GM11168 (cell line): Measurements from ENCODE around the gene RAB1B.
"Not testable (repeated sequence)": the region's sequence is repeated elsewhere in the genome, so short reads cannot be mapped to it uniquely, and the experiment has no call there.

Experiments
- in situ Hi-C: fragments of 300-500 bp; cut with MboI; formaldehyde crosslinking; loops from one replicate; pipeline ENCODE4 v1.12.0; 2022; ENCODE audit warnings: low sequenced_read_pairs; ENCODE audit not compliant: unreplicated experiment

Gene RAB1B

GRCh38 chr11:66238786-66239413, 29.5 kb upstream of the RAB1B start:
- in situ Hi-C loops, result no loop called here

- in situ Hi-C loops, result no loop called here
These were observed 28.9 kb upstream of the RAB1B start for GRCh38 chr11:66239511-66239910.

GRCh38 chr11:66239998-66240780, 28.2 kb upstream of the RAB1B start:
- in situ Hi-C loops, result no loop called here

GRCh38 chr11:66240781-66241136, 27.7 kb upstream of the RAB1B start:
- in situ Hi-C loops, result no loop called here

GRCh38 chr11:66242095-66242765, 26.2 kb upstream of the RAB1B start:
- in situ Hi-C loops, result no loop called here

DNA sequence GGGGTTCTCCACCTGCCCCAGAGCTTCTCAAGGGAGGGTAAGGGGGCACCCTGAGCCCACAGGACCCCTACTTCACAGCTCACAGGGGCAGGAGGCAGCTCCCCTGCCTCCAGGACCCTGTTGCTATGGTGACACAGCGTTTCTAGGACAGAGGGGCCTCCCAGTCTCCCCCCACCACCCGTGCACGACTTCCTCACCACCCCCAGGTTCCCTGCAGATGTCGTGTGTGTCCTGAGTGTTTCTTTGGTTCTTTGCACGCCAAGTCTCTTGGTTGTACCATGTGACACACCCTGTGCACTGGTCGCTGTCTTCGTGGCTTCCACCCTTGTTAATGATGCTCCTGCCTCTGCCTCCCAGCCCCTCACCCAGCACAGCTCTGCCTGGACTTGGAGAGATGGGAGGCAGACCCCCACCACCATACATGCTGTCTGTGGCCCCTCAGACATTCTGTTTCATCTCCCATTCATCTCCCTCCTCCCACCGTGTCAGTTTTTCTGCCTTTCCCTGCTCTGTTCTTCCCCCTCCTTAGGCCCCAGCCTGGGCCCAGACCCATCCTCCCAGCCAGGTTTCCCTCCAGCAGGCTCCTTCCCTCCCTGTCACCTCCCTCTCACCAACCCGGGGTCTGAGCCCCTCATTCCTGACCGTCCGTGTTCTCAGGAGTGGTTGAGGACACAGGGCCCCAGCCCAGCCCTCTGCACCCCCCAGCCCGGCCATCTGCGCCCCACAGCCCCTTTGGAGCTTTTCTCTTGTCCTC, 24.5 kb upstream of the RAB1B start:
- in situ Hi-C loops, result no loop called here

- in situ Hi-C loops, result no loop called here
These were observed 21.1 kb upstream of the RAB1B start for GRCh38 chr11:66247295-66247694.

DNA sequence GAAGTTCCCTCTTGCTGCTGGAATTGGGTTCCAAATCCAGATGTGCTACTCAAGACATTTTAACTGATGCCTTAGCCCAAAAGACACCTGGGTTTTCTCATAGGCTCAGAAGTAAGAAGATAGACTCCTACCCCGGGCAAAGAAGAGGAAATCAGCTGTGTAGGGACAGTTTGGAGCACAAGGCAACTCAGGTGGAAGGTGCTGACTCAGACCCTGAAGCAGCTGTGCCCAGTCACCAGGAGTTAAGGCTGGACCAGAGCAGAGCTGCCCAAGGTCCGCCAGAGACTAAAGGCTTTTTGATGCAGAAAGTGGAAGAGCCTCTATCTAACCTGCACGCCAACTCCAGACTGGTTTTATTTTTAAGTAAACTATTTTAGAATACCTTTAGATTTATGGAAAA, 20.6 kb upstream of the RAB1B start:
- in situ Hi-C loops, result no loop called here

DNA sequence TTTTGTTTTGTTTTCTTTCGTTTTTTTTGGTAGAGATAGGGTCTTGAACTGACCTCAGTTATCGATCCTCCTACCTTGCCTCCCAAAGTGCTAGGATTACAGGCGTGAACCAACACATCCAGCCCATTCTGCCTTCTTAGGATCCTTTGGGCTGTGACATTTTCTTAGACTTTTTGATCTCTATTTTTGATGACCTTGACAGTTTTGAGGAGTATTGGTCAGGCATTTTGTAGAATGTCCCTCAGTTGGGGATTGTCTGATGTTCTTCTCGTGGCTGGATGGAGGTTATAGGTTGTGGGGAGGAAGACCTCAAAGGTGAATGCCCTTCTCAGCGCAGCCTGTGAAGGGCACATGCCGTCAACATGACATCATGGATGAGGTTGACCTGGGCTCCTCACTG, 19.5 kb upstream of the RAB1B start:
- in situ Hi-C loops, result no loop called here

- in situ Hi-C loops, result no loop called here
These were observed 16.6 kb upstream of the RAB1B start for GRCh38 chr11:66251809-66252208.

GRCh38 chr11:66253081-66253480, 15.4 kb upstream of the RAB1B start:
- in situ Hi-C loops, result not testable (repeated sequence)

DNA sequence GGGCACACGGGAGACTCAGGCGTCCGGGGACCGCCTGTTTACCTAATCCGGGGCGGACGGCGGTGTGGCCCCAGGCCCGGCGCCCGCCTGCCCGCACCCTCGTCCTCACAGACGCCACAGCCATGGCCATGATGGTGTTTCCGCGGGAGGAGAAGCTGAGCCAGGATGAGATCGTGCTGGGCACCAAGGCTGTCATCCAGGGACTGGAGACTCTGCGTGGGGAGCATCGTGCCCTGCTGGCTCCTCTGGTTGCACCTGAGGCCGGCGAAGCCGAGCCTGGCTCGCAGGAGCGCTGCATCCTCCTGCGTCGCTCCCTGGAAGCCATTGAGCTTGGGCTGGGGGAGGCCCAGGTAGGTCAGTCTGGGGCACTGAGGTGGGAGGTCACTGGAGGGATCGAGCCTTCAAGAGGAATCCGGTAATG, 10.0 kb upstream of the RAB1B start:
- in situ Hi-C loops, result no loop called here

- in situ Hi-C loops, result no loop called here
These were observed 9.2 kb upstream of the RAB1B start for GRCh38 chr11:66259225-66259624.

DNA sequence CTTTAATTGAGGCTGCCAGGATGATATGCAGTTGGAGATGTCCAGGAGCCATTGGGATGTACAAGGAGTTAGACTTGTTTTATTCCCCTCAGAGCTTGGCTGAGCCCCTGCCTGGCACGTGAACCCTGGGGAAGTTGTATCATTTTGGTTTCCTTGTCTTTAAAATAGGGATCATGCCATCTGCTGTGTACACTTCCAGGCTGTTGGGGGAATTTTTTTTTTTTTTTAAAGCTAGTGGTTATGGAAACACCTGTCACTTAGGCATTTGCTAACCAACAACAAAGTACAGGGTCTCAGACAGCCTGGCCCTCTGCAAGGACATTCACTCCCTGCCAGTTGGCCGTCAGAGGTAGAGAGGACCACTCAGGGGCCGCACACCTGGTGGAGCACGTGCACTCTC, 8.5 kb upstream of the RAB1B start:
- in situ Hi-C loops, result no loop called here

GRCh38 chr11:66261578-66261977, 6.9 kb upstream of the RAB1B start:
- in situ Hi-C loops, result no loop called here

GRCh38 chr11:66262191-66262590, 6.2 kb upstream of the RAB1B start:
- in situ Hi-C loops, result no loop called here

- in situ Hi-C loops, result no loop called here
These were observed 5.7 kb upstream of the RAB1B start for GRCh38 chr11:66262696-66263095.

GRCh38 chr11:66263231-66263630, 5.2 kb upstream of the RAB1B start:
- in situ Hi-C loops, result no loop called here

DNA sequence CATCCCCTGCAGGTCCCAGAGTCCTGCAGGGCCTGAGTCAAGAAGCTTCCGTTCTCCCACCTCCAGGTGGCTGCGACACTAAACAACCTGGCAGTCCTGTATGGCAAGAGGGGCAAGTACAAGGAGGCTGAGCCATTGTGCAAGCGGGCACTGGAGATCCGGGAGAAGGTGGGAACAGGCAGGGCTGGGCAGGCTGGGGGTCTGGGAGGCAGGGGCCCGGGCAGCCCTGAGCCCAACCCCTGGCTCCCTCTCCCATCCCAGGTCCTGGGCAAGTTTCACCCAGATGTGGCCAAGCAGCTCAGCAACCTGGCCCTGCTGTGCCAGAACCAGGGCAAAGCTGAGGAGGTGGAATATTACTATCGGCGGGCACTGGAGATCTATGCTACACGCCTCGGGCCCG, 4.7 kb upstream of the RAB1B start:
- in situ Hi-C loops, result no loop called here

- in situ Hi-C loops, result no loop called here
These were observed 4.1 kb upstream of the RAB1B start for GRCh38 chr11:66264383-66264782.

DNA sequence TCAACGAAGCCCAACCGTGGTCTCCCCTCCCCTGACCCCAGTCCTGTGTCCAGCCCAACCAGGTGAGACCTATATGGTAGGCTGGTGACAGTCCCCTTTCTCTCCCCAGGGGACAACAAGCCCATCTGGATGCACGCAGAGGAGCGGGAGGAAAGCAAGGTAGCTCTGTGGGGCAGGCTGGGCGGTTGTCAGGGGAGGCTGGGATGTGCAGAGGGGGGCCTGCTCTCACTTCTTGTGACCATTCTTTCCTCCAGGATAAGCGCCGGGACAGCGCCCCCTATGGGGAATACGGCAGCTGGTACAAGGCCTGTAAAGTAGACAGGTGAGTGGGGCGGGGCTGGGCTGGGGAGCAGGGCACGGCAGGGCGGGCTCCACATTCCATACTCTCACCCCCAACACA, 3.5 kb upstream of the RAB1B start:
- in situ Hi-C loops, result no loop called here
